CD4-positive, alpha-beta T cell treated with Interleukin-4 for 1 hour (primary cell): Measurements from ENCODE around the gene TPST1.
"Not testable (repeated sequence)": the region's sequence is repeated elsewhere in the genome, so short reads cannot be mapped to it uniquely, and the experiment has no call there.

ENCODE experiments used
- DNase-seq, 2 donors: peaks; one replicate each; pipeline ENCODE4 v3.0.0-alpha.2; 2020 to 2022

TPST1 gene

GRCh38 chr7:66189695-66190503 is 15.2 kb upstream of the TPST1 start:
- DNase-seq: no peak

- no peak for DNase-seq
Measured at GRCh38 chr7:66190504-66190857, 14.7 kb upstream of the TPST1 start.

GRCh38 chr7:66193146-66193725 is 11.9 kb upstream of the TPST1 start:
- no peak for DNase-seq

GRCh38 chr7:66198469-66198868 is 6.7 kb upstream of the TPST1 start:
- DNase-seq: no peak

- no peak for DNase-seq
Measured at GRCh38 chr7:66198956-66199355, 6.2 kb upstream of the TPST1 start.

- no peak for DNase-seq
Measured at GRCh38 chr7:66202441-66202840, 2.7 kb upstream of the TPST1 start.

- DNase-seq: no peak
Measured at GRCh38 chr7:66205741-66206090, 582 bp downstream of the TPST1 start.

GRCh38 chr7:66206119-66206933 is 1.2 kb downstream of the TPST1 start:
- no peak for DNase-seq

- no peak for DNase-seq
Measured at GRCh38 chr7:66206934-66207240, 1.8 kb downstream of the TPST1 start.

- no peak for DNase-seq
Measured at GRCh38 chr7:66207540-66207939, 2.4 kb downstream of the TPST1 start.

- no peak for DNase-seq
Measured at GRCh38 chr7:66211429-66211828, 6.3 kb downstream of the TPST1 start.

GRCh38 chr7:66213637-66214036 is 8.5 kb downstream of the TPST1 start:
- DNase-seq: no peak

- DNase-seq: no peak
Measured at GRCh38 chr7:66216687-66217086, 11.6 kb downstream of the TPST1 start.

GRCh38 chr7:66219805-66220204 is 14.7 kb downstream of the TPST1 start:
- no peak for DNase-seq

- DNase-seq: no peak
Measured at GRCh38 chr7:66221442-66221841, 16.3 kb downstream of the TPST1 start.

- DNase-seq: no peak
Measured at GRCh38 chr7:66227808-66228207, 22.7 kb downstream of the TPST1 start.

- not testable (repeated sequence) for DNase-seq
Measured at GRCh38 chr7:66231326-66232216, 26.4 kb downstream of the TPST1 start.

- no peak for DNase-seq
Measured at GRCh38 chr7:66233638-66234037, 28.5 kb downstream of the TPST1 start.

- DNase-seq: no peak
Measured at GRCh38 chr7:66236713-66237303, 31.7 kb downstream of the TPST1 start.

GRCh38 chr7:66237906-66238772 is 33.0 kb downstream of the TPST1 start:
- DNase-seq: no peak

- DNase-seq: no peak
Measured at GRCh38 chr7:66238773-66239466, 33.8 kb downstream of the TPST1 start.
